Activated naive CD8-positive, alpha-beta T cell treated with anti-CD3 and anti-CD28 coated beads, Interleukin-2, amount 10 ng/mL, durations not matched to agents 7 days and 5 days (primary cell): ENCODE data around the gene C2orf92. TPM values are rescaled to one million over a fixed set of nuclear protein-coding genes. Genes with fewer than 3 reads are reported as not detected.

ENCODE experiments used
- ATAC-seq: fragments of 150-1000 bp; cut with Tn5 transposase; one replicate; pipeline ENCODE4 v1.10.0; 2021; ENCODE audit warnings: low read depth, moderate library complexity
- POLR2A ChIA-PET: fragments of 350-600 bp; sonication (Branson Sonifier 250); formaldehyde crosslinking; loops from one replicate; lab custom pipeline; 2021; ENCODE audit warnings: antibody characterized with exemption; lab: Charles Lee
- DNase-seq: peaks from one replicate; pipeline ENCODE4 v3.0.0; 2021
- H3K27ac Mint-ChIP-seq: one replicate; pipeline ENCODE4 v1.8.0; 2022; ENCODE audit warnings: mild to moderate bottlenecking, mixed read lengths
- H3K27me3 Mint-ChIP-seq: one replicate; pipeline ENCODE4 v1.8.0; 2022; ENCODE audit warnings: mild to moderate bottlenecking, moderate library complexity, mixed read lengths
- H3K36me3 Mint-ChIP-seq: one replicate; pipeline ENCODE4 v1.8.0; 2021; ENCODE audit warnings: mild to moderate bottlenecking, mixed read lengths
- H3K4me1 Mint-ChIP-seq: one replicate; pipeline ENCODE4 v1.8.0; 2021; ENCODE audit warnings: mixed read lengths
- H3K4me3 Mint-ChIP-seq: one replicate; pipeline ENCODE4 v1.8.0; 2022; ENCODE audit warnings: mild to moderate bottlenecking, moderate library complexity, mixed read lengths
- H3K9me3 Mint-ChIP-seq: one replicate; pipeline ENCODE4 v1.8.0; 2021; ENCODE audit warnings: mixed read lengths
- total RNA-seq, 2 experiments: library from RNA; stranded (reverse); gene quantifications; one replicate each; pipeline ENCODE4 v1.2.3, GENCODE V29; 2021

C2orf92 gene
- total RNA-seq, 2 experiments from 2014 or later = 6.9 to 8.8 TPM

DNA sequence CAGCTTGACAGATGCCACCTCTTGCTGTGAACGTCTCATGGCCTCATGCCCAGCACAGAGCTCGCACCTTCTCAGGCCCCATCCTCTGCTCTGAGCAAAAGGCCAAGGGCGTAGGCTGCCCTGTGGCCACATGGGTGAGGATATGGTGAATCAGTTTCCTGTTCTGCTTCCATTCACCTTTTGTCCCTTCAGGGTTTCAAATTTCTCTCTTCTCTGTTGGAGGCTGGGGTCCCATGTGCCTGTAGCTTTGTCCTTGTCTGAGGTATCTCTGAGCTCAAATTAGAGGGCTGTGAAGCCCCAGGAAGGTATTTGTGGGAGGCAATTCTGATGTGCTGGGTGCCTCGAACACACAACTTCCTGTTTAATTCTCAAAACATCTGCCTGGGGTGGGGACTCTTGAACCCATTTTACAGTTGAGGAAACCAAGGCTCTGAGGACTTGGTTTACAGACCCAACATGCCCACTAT, 72.9 kb downstream of the C2orf92 start:
- DNase-seq (no peak), ATAC-seq (peak; percentile 42)
- Mint-ChIP-seq H3K4me3 (peak overlapping the region; percentile 55), H3K27me3 (no peaks in the 10 kb centered on the region), H3K27ac (peak overlapping the region; percentile 79), H3K4me1 (peaks cover 60% of the 10 kb centered on the region), H3K9me3 (no peaks in the 10 kb centered on the region), H3K36me3 (peaks cover 24% of the 10 kb centered on the region)
- POLR2A ChIA-PET = interaction anchor here (0.6 to 6.5 kb wide), 7 partner anchors 12 to 97 kb away, joined by 3 to 60 read pairs (median 5); partner anchors contain the start of genes COX5B and ZAP70

DNA sequence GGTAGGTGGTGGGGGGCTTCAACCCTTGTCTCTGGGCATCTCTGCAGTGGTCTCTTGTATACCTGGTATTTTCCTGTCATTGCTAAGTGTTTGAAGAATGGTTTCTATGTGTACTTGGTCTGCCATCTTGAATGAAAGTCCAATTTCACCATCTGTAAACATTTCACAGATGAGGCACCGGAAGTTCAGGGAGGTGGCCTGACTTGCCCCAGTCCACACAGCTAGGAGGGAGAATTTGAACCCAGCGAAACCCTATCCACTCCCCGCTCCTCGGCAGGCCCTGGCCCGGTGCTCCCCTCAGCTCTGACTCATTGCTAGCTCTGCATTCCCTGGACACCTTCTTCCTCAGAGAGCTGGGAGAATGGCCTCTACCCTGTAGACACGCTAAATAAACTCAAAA, 74.4 kb downstream of the C2orf92 start:
- DNase-seq (no peak), ATAC-seq (no peak)
- Mint-ChIP-seq H3K36me3 (peaks cover 15% of the 10 kb centered on the region), H3K4me3 (no peak overlapping the region), H3K4me1 (peaks cover 57% of the 10 kb centered on the region), H3K27ac (peak overlapping the region; percentile 4), H3K27me3 (no peaks in the 10 kb centered on the region), H3K9me3 (no peaks in the 10 kb centered on the region)
- POLR2A ChIA-PET = interaction anchor here (0.5 to 6.5 kb wide), 5 partner anchors 13 to 36 kb away, joined by 3 to 60 read pairs (median 3); partner anchors contain the start of gene ZAP70

GRCh38 chr2:97745474-97746174, 76.1 kb downstream of the C2orf92 start:
- POLR2A ChIA-PET = interaction anchor here (1.0 to 1.4 kb wide), 3 partner anchors 27 to 35 kb away, joined by 5 read pairs; partner anchors contain the start of gene ZAP70
- H3K27me3 Mint-ChIP-seq = no peaks in the 10 kb centered on the region
- H3K4me3 Mint-ChIP-seq = peak overlapping the region; percentile 31

GRCh38 chr2:97747285-97747684, 77.8 kb downstream of the C2orf92 start:
- ATAC-seq = peak; percentile 8
- H3K36me3 Mint-ChIP-seq = peaks cover 8% of the 10 kb centered on the region
- no peaks in the 10 kb centered on the region for H3K27me3 Mint-ChIP-seq
- peak overlapping the region; percentile 11 for H3K4me3 Mint-ChIP-seq
- POLR2A ChIA-PET = interaction anchor here (0.6 to 1.2 kb wide), 2 partner anchors 28 to 49 kb away, joined by 3 to 5 read pairs; no protein-coding TSS in a partner anchor
- H3K9me3 Mint-ChIP-seq = no peaks in the 10 kb centered on the region
- no peak for DNase-seq
- H3K4me1 Mint-ChIP-seq = peaks cover 42% of the 10 kb centered on the region
- peak overlapping the region; percentile 67 for H3K27ac Mint-ChIP-seq

More at GRCh38 chr2:97745474-97746174, 76.1 kb downstream of the C2orf92 start:
- Mint-ChIP-seq H3K27ac (peak overlapping the region; percentile 15), H3K36me3 (peaks cover 11% of the 10 kb centered on the region), H3K4me1 (peaks cover 54% of the 10 kb centered on the region), H3K9me3 (no peaks in the 10 kb centered on the region)
- DNase-seq = no peak
- ATAC-seq = peak; percentile 69

DNA sequence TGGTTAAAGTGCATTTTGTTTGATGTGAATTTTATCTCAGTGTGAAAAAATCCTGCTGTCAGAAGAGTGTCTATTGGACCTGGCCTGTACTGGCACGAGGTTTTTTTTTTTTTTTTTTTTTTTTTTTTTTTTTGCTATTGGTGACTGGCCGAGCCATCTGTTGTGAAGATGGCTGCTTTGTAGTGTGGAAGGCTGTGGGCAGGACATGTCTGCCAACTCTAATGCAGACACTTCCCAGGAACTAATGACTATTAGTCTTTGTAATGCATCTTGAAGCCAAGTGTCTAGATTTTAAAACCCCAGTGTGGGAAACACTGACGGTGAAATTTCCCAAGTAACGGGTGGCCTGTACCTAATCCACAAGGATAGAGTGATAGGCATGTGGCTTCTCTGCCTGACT, 78.2 kb downstream of the C2orf92 start:
- no peak overlapping the region for H3K4me3 Mint-ChIP-seq
- POLR2A ChIA-PET = interaction anchor here (0.6 to 1.2 kb wide), 3 partner anchors 29 to 50 kb away, joined by 3 to 5 read pairs (median 4); no protein-coding TSS in a partner anchor
- H3K4me1 Mint-ChIP-seq = peaks cover 39% of the 10 kb centered on the region
- no peak overlapping the region for H3K27ac Mint-ChIP-seq
- no peak for ATAC-seq
- DNase-seq = no peak
- no peaks in the 10 kb centered on the region for H3K27me3 Mint-ChIP-seq
- no peaks in the 10 kb centered on the region for H3K9me3 Mint-ChIP-seq
- H3K36me3 Mint-ChIP-seq = peaks cover 8% of the 10 kb centered on the region

- Mint-ChIP-seq H3K9me3 (no peaks in the 10 kb centered on the region), H3K4me3 (no peak overlapping the region), H3K4me1 (peaks cover 23% of the 10 kb centered on the region), H3K36me3 (peaks cover 3% of the 10 kb centered on the region), H3K27ac (no peak overlapping the region), H3K27me3 (no peaks in the 10 kb centered on the region)
- ATAC-seq (no peak), DNase-seq (no peak)
- POLR2A ChIA-PET = interaction anchor here (0.7 to 1.2 kb wide), 2 partner anchors 9 to 10 kb away, joined by 3 to 5 read pairs; no protein-coding TSS in a partner anchor
These were observed 80.1 kb downstream of the C2orf92 start for GRCh38 chr2:97749581-97749980.

DNA sequence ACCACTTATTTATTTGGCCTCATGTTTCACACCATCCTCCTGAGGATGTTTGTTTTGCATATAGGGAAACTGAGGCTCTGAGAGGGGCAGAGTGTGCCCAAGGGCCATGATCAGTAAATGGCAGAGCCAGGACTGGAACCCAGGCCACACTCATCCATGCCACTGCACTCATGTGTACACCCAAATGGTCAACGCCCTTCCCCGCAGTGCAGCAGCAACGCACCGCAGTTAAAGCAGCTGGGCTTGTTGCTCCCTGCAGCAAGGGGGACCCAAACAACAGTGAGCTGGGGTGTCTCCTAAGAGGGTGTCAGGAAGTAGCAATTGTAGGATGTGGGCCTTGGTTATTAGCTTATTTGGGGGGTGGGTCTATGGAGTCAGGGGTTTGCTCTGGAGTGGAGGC, 80.5 kb downstream of the C2orf92 start:
- H3K4me1 Mint-ChIP-seq = peaks cover 22% of the 10 kb centered on the region
- ATAC-seq (no peak), DNase-seq (no peak)
- H3K36me3 Mint-ChIP-seq = peaks cover 3% of the 10 kb centered on the region
- no peak overlapping the region for H3K27ac Mint-ChIP-seq
- no peaks in the 10 kb centered on the region for H3K9me3 Mint-ChIP-seq
- H3K27me3 Mint-ChIP-seq = no peaks in the 10 kb centered on the region
- POLR2A ChIA-PET = interaction anchor here (1.2 kb wide), 1 partner anchor 9 kb away, joined by 3 read pairs; no protein-coding TSS in a partner anchor
- H3K4me3 Mint-ChIP-seq = no peak overlapping the region

DNA sequence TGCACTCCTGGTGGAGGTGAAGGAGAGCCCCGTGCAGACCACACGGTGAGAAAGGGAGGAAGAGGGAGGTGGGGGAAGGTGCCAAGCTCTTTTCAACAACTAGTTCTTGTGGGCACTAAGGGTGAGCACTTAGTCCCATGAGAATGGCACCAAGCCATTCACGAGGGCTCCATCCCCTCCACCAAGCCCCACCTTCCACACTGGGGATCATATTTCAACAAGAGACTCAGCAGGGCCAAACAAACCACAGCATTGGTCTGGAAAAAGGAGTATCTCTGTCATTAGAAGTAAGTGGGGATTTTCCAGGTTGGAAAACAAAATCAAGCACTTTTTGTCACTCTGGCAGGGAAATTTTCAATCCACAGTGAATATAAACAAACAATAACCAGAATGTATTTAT, 82.2 kb downstream of the C2orf92 start:
- DNase-seq = no peak
- no peak overlapping the region for H3K4me3 Mint-ChIP-seq
- POLR2A ChIA-PET = no interaction called here
- no peaks in the 10 kb centered on the region for H3K27me3 Mint-ChIP-seq
- peaks cover 5% of the 10 kb centered on the region for H3K36me3 Mint-ChIP-seq
- ATAC-seq = no peak
- H3K4me1 Mint-ChIP-seq = peaks cover 10% of the 10 kb centered on the region
- no peaks in the 10 kb centered on the region for H3K9me3 Mint-ChIP-seq
- no peak overlapping the region for H3K27ac Mint-ChIP-seq

Other genes starting within 250 kb of the C2orf92 start
- 10 to 100 TPM; 58.3 to 59.5 TPM for gene ANKRD36B, start 79.8 kb upstream of the C2orf92 start, total RNA-seq
- gene COX5B, start 23.7 kb upstream of the C2orf92 start, total RNA-seq = 100 to 1,000 TPM; 190 to 192 TPM
- 10 to 100 TPM; 96.2 to 98.7 TPM for gene ACTR1B, start 5.7 kb upstream of the C2orf92 start, total RNA-seq
- gene ZAP70, start 43.9 kb downstream of the C2orf92 start, total RNA-seq = 100 to 1,000 TPM; 350 to 367 TPM